COLO668 (cell line): Measurements from ENCODE around the gene SDC4.
A peak's percentile ranks its signal among the peaks of the same experiment; 100 is the strongest.

Experiments used
- DNase-seq: peaks from one replicate; lab custom pipeline; 2025; ENCODE audit not compliant: unreplicated experiment; lab: John Stamatoyannopoulos, UW

SDC4 gene

GRCh38 chr20:45344168-45344860 lies 3.9 kb downstream of the SDC4 start:
- DNase-seq, result peak; percentile 47

- peak; percentile 76 for DNase-seq
Measured at GRCh38 chr20:45343532-45344167, 4.6 kb downstream of the SDC4 start.

- DNase-seq, result no peak
Measured at GRCh38 chr20:45342855-45343531, 5.2 kb downstream of the SDC4 start.

- DNase-seq, result peak; percentile 70
Measured at GRCh38 chr20:45341939-45342854, 6.0 kb downstream of the SDC4 start.

- DNase-seq, result peak; percentile 45
Measured at GRCh38 chr20:45341579-45341938, 6.7 kb downstream of the SDC4 start.

- peak; percentile 18 for DNase-seq
Measured at GRCh38 chr20:45340951-45341350, 7.3 kb downstream of the SDC4 start.

GRCh38 chr20:45340236-45340847 lies 7.9 kb downstream of the SDC4 start:
- peak; percentile 60 for DNase-seq

GRCh38 chr20:45339799-45340198 lies 8.4 kb downstream of the SDC4 start:
- DNase-seq, result peak; percentile 63

GRCh38 chr20:45339084-45339483 lies 9.1 kb downstream of the SDC4 start:
- DNase-seq, result no peak

GRCh38 chr20:45338121-45339030 lies 9.8 kb downstream of the SDC4 start:
- DNase-seq, result no peak

- DNase-seq, result peak; percentile 39
Measured at GRCh38 chr20:45337367-45338120, 10.7 kb downstream of the SDC4 start.

- peak; percentile 22 for DNase-seq
Measured at GRCh38 chr20:45336530-45337366, 11.5 kb downstream of the SDC4 start.

- no peak for DNase-seq
Measured at GRCh38 chr20:45330476-45330875, 17.7 kb downstream of the SDC4 start.

GRCh38 chr20:45329497-45330319 lies 18.5 kb downstream of the SDC4 start:
- no peak for DNase-seq

- DNase-seq, result no peak
Measured at GRCh38 chr20:45328451-45328850, 19.8 kb downstream of the SDC4 start.

GRCh38 chr20:45325371-45325770 lies 22.9 kb downstream of the SDC4 start:
- no peak for DNase-seq

GRCh38 chr20:45323731-45324130 lies 24.5 kb downstream of the SDC4 start:
- DNase-seq, result no peak
